Stimulated activated CD8-positive, alpha-beta memory T cell treated with anti-CD3 and anti-CD28 coated beads, Interleukin-15, amount 100 ng/mL, for 24 hours (primary cell): ENCODE results near the gene KRTAP4-16.
"Not testable (repeated sequence)": the region's sequence is repeated elsewhere in the genome, so short reads cannot be mapped to it uniquely, and the experiment has no call there.

ENCODE experiments used
- DNase-seq: peaks from one replicate; pipeline ENCODE4 v3.0.0-alpha.2; 2020; ENCODE audit warnings: low read depth

The KRTAP4-16 gene

DNA sequence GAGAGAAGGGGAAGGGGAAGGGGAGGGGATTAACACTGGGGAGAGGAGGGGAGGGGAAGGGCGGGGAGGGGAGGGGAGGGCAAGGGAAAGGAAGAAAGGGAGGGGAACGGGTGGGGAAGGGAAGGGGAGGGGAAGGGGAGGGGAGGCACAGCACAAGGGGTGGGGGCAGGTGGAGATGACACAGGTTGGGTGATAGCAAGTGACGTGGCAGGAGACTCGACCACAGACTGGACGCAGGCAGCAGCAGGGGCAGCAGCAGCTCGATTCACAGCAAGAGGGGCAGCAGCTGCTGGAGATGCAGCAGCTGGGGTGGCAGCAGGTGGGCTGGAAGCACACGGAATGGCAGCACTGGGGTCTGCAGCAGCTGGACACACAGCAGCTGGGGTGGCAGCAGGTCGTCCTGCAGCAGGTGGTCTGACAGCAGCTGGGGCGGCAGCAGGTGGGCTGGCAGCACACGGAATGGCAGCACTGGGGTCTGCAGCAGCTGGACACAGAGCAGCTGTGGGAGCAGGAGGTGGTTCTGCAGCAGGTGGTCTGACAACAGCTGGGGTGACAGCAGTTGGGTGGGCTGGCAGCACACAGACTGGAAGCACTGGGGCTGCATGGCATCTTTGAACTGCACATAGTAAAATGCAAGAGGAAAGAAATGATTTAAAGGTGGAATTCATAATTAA is at the start of gene KRTAP4-16:
Gene KRTAP4-16, minus strand, starts transcription at position 624 of the 674 bp plus-strand sequence. Its CDS starts 0 bp downstream, at position 624.
- no peak for DNase-seq

GRCh38 chr17:41151525-41151924 is 49.5 kb upstream of the KRTAP4-16 start:
- no peak for DNase-seq

GRCh38 chr17:41150026-41150425 is 48.0 kb upstream of the KRTAP4-16 start:
- DNase-seq, result no peak

GRCh38 chr17:41149652-41149985 is 47.6 kb upstream of the KRTAP4-16 start, which contains the start of gene KRTAP4-5:
Gene KRTAP4-5 (minus strand): TSS chr17:41149825. CDS start chr17:41149767, 58 bp downstream.
- no peak for DNase-seq

DNA sequence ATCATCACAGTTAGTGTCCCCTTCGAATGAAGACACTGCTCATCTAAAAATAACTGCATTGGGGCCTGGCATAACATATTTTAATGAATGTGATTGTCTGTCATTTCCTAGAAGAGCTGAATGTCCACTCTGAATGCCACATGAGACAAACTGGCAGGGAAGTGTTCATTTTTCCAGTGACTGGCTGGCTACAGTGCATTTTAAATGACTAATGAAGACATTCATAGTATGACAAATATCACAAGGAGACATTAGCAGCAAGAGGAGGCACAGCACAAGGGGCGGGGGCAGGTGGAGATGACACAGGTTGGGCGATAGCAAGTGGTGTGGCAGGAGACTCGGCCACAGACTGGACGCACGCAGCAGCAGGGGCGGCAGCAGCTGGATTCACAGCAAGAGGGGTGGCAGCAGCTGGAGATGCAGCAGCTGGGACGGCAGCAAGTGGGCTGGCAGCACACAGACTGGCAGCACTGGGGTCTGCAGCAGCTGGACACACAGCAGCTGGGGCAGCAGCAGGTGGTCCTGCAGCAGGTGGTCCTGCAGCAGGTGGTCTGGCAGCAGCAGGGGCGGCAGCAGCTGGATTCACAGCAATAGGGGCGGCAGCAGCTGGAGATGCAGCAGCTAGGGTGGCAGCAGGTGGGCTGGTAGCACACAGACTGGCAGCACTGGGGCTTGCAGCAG is 47.1 kb upstream of the KRTAP4-16 start:
- DNase-seq, result not testable (repeated sequence)

- DNase-seq, result no peak
Observed at GRCh38 chr17:41147531-41148204, 45.7 kb upstream of the KRTAP4-16 start.

GRCh38 chr17:41145261-41145660 is 43.3 kb upstream of the KRTAP4-16 start:
- DNase-seq, result no peak

GRCh38 chr17:41144846-41145245 is 42.8 kb upstream of the KRTAP4-16 start:
- no peak for DNase-seq

DNA sequence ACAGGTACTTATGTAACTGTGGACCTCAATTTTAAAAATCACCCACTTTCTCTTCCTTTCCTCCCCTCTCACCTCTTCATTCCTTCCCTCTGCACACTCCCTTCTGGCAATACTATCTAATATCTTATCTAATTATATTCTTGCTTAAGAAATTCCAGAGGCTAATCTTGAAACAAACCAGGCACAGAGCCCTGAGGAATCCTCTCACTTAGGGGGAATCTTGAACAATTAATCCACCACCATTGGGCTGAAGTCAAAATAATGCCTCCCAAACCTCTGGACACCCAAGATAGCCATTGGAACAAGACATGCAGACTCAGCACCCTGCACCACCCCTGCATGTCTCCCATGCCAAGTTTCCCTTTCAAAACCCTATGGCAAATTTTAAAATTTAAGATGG is 39.4 kb upstream of the KRTAP4-16 start:
- no peak for DNase-seq

DNA sequence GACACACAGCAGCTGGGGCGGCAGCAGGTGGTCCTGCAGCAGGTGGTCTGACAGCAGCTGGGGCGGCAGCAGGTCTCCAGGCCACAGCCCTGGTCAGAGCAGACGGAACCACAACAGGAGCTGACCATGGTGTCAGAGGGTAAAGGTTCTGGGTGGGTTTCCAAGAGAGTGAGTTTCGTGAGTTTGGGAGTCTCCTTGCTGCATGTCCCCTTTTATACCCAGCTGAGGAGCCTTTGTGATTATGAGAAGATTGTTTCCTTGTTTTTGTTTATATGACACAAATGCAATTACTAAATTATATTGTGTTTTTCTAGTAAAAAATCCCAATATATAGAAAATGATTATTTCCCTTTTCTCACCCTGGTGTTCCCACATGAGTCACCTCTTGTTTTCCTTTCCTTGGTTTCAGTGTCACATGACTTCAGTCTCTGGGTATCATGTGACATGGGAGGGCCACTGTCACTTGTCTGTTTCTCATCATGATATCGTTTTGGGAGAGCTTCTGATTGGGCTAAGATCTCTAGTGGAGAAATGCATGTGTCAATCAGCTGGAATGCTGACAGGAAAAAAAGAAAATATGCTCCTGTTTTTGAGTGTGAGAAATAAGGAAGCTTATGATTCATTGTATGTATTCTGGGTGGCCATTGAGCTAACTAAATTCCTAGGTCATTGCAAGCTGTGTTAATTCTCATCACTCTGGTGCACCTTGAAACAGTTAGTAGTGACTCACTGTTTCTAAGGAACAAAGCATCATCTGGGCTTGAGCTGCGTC is 38.5 kb upstream of the KRTAP4-16 start, which contains the start of gene KRTAP4-6:
Gene KRTAP4-6, minus strand, starts transcription at position 185 of the 772 bp plus-strand sequence. Its CDS starts 57 bp downstream, at position 128.
- DNase-seq, result no peak

GRCh38 chr17:41139865-41140264 is 37.9 kb upstream of the KRTAP4-16 start:
- DNase-seq, result not testable (repeated sequence)

DNA sequence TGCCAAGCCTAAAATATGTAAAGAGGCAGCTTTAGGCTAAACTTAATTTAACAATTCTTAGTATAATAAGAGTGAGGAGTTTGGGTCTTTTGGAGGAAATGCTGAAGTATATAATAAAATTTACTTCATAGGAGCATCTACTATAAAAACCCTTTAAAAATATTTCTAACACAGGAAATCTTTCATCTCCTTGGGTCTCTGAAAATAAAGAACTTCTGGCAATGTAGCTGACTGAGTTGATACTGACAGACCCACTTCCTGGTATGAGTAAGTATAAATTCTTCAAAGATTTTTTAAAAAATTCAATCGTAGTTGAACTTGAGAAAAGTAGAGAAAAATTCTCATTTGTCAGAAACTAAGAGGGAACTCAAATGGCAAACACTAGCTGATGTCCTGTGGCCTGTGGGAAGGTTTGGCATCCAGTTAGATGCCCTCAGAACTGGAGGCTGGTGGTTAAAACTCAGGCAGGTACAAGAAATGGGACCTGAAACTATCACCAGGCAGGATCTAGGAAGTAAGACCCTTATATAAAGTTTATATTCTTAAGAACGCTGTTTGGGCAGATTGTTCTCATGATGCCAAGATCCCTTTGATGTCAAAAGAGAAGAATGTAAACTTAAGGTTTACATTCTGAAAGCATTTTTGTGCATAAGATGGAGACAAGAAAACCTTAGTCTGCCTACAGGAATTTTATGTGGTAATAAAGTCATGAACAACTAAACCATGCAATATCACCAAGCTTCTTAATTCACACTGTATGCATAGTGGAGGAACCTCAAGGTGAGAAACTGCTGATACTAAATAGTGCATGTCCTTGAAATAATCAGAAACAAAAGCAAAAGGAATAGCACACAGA is 32.1 kb upstream of the KRTAP4-16 start:
- no peak for DNase-seq

DNA sequence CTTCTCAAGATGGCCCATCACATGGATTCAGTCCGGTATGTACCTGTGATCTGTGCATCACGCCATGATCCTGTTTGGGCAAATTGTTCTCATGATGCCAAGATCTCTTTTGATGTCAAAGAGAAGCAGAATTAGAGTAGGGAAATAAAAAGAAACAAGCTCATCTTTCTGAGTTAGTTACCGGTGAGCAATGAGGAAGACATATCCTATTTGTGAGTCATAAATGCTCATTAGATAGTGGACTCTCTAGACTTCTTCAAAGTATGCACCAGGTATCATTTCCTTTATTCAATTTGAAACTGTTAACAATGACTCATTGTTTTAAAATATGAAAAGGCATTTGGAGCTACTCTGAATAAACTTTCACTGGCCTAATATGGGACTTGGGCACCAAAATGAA is 30.0 kb upstream of the KRTAP4-16 start:
- DNase-seq, result no peak

GRCh38 chr17:41127371-41127770 is 25.4 kb upstream of the KRTAP4-16 start:
- DNase-seq, result no peak

GRCh38 chr17:41126412-41126811 is 24.4 kb upstream of the KRTAP4-16 start:
- DNase-seq, result no peak

- no peak for DNase-seq
Observed at GRCh38 chr17:41125064-41125463, 23.1 kb upstream of the KRTAP4-16 start.

GRCh38 chr17:41123991-41124371 is 22.0 kb upstream of the KRTAP4-16 start, which contains the start of gene KRTAP4-12:
Gene KRTAP4-12 (minus strand): TSS chr17:41124182. CDS start chr17:41124122, 60 bp downstream.
- DNase-seq, result not testable (repeated sequence)

GRCh38 chr17:41123292-41123990 is 21.4 kb upstream of the KRTAP4-16 start:
- DNase-seq, result not testable (repeated sequence)

DNA sequence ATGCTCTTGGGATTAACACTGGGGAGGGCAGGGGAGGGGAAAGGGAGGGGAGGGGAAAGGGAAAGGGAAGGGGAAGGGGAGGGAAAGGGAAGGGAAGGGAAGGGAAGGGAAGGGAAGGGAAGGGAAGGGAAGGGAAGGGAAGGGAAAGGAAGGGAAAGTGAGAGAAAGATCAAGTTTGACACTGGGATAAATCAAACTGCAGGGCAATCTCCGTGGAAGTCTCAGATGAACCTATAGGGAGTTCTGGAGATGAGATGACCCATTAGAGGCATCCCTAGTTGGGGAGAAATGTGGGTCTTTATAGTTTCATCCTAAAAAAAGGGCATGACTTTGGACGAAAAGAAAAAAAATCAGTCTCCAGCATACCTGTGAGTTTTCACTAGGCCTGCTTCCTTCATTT is 19.7 kb upstream of the KRTAP4-16 start:
- no peak for DNase-seq
